Motor neuron (in vitro differentiated cells): ENCODE data around the gene SIGLECL1. TPM values are rescaled to one million over a fixed set of nuclear protein-coding genes. Genes with fewer than 3 reads are reported as not detected.

ENCODE experiments used
- ATAC-seq, 8 experiments: fragments of 200-7000 bp; cut with Tn5 transposase; replicated peaks in 6 of 8; 2 replicates each; pipeline ENCODE4 v1.8.0; 2021; ENCODE audit warnings: mild to moderate bottlenecking in 8 of 8, moderate library complexity in 8 of 8
- H3K27ac ChIP-seq, 2 donors: fragments of 250-450 bp; sonication (Bioruptor Pico); 2 replicates each; pipeline ENCODE4 v1.9.0; 2021; ENCODE audit warnings: antibody characterized with exemption in 2 of 2, mild to moderate bottlenecking in 2 of 2, moderate library complexity in 1 of 2
- H3K4me1 ChIP-seq, 2 donors: fragments of 250-450 bp; sonication (Bioruptor Pico); replicated peaks in 1 of 2; 2 replicates each; pipeline ENCODE4 v1.6.1; 2021; ENCODE audit warnings: antibody characterized with exemption in 2 of 2, mild to moderate bottlenecking in 2 of 2, moderate library complexity in 1 of 2
- H3K4me3 ChIP-seq, 5 donors: fragments of 250-450 bp; sonication (Bioruptor Pico); 2 replicates each; pipeline ENCODE4 v1.9.0; 2021; ENCODE audit warnings: antibody characterized with exemption in 5 of 5, mild to moderate bottlenecking in 5 of 5, moderate library complexity in 4 of 5
- WGBS, 10 experiments: fragments of 450-650 bp; shearing (Covaris generic); methylation state at CpG; one replicate each; pipeline ENCODE4 v1.0.0; 2022; 5-methylcytosine and 5-hydroxymethylcytosine counted together
- in situ Hi-C, 9 experiments: fragments of 400-800 bp; cut with MboI; loops; one replicate each; pipeline ENCODE4 v1.15.0; 2021; ENCODE audit warnings: low sequenced_read_pairs in 9 of 9, low pct_unique_long_range_greater_than_20kb in 2 of 9; ENCODE audit not compliant: unreplicated experiment in 9 of 9
- total RNA-seq, 8 experiments: library from RNA; unstranded; fragments of 300-600 nt; gene quantifications; 2 replicates each; pipeline versions ENCODE4 v1.2.3 to v1.2.4, GENCODE V29; 2022

The SIGLECL1 gene
- total RNA-seq, 8 experiments from 2014 or later: 0.20 to 1.1 TPM; not detected in 6

- H3K4me3 ChIP-seq: no peak overlapping the region
- H3K4me1 ChIP-seq: peaks cover 20% of the 10 kb centered on the region in 2 donors
- WGBS, 10 experiments: 0 to 33% methylated on average over 1 of the region's 1 CpG; no CpG with 5 or more reads in 8 of the 10 experiments
- no peak for ATAC-seq
- in situ Hi-C loops: no loop called here
- H3K27ac ChIP-seq: no peak overlapping the region
Measured at GRCh38 chr19:51317968-51318367, 67.1 kb downstream of the SIGLECL1 start.

Other genes starting within 250 kb of the SIGLECL1 start
- not detected for gene KLK8, start 249.5 kb upstream of the SIGLECL1 start, total RNA-seq
- gene KLK10, start 231.4 kb upstream of the SIGLECL1 start, total RNA-seq: under 1 TPM; 0.14 to 0.81 (median 0.37) TPM
- gene KLK11, start 224.5 kb upstream of the SIGLECL1 start, total RNA-seq: 1 to 10 TPM in 1 of 8 experiments, under 1 TPM in 4, not detected in 3; 0.25 to 1.5 (median 0.46) TPM
- under 1 TPM in 1 of 8 experiments, not detected in 7; 0.43 TPM for gene KLK12, start 216.1 kb upstream of the SIGLECL1 start, total RNA-seq
- 10 to 100 TPM in 1 of 8 experiments, 1 to 10 TPM in 1, under 1 TPM in 2, not detected in 4; 0.38 to 11.3 (median 1.5) TPM for gene KLK13, start 186.0 kb upstream of the SIGLECL1 start, total RNA-seq
- under 1 TPM in 5 of 8 experiments, not detected in 3; 0.16 to 0.85 (median 0.46) TPM for gene KLK14, start 168.2 kb upstream of the SIGLECL1 start, total RNA-seq
- gene CTU1, start 142.7 kb upstream of the SIGLECL1 start, total RNA-seq: 1 to 10 TPM; 1.7 to 4.0 (median 2.5) TPM
- under 1 TPM in 3 of 8 experiments, not detected in 5; 0.09 to 0.33 (median 0.21) TPM for gene SIGLEC9, start 126.2 kb upstream of the SIGLECL1 start, total RNA-seq
- gene SIGLEC7, start 108.8 kb upstream of the SIGLECL1 start, total RNA-seq: 1 to 10 TPM in 1 of 8 experiments, under 1 TPM in 2, not detected in 5; 0.20 to 1.2 (median 0.33) TPM
- 10 to 100 TPM in 1 of 8 experiments, 1 to 10 TPM in 2, under 1 TPM in 3, not detected in 2; 0.09 to 26.1 (median 2.7) TPM for gene CD33, start 26.0 kb upstream of the SIGLECL1 start, total RNA-seq
- gene IGLON5, start 60.6 kb downstream of the SIGLECL1 start, total RNA-seq: 10 to 100 TPM in 2 of 8 experiments, 1 to 10 TPM in 3, under 1 TPM in 3; 0.20 to 13.0 (median 5.7) TPM
- gene VSIG10L, start 91.1 kb downstream of the SIGLECL1 start, total RNA-seq: 1 to 10 TPM; 1.3 to 5.2 (median 2.2) TPM
- 100 to 1,000 TPM in 7 of 8 experiments, 10 to 100 TPM in 1; 64.7 to 217 (median 144) TPM for gene ETFB, start 115.3 kb downstream of the SIGLECL1 start, total RNA-seq
- 1 to 10 TPM in 7 of 8 experiments, under 1 TPM in 1; 0.36 to 4.1 (median 2.4) TPM for gene CLDND2, start 117.9 kb downstream of the SIGLECL1 start, total RNA-seq
- under 1 TPM in 1 of 8 experiments, not detected in 7; 0.27 TPM for gene NKG7, start 121.6 kb downstream of the SIGLECL1 start, total RNA-seq
- gene LIM2, start 136.9 kb downstream of the SIGLECL1 start, total RNA-seq: under 1 TPM in 1 of 8 experiments, not detected in 7; 0.38 TPM
- gene C19orf84, start 139.5 kb downstream of the SIGLECL1 start, total RNA-seq: 1 to 10 TPM in 2 of 8 experiments, under 1 TPM in 4, not detected in 2; 0.14 to 1.2 (median 0.58) TPM
- gene SIGLEC10, start 166.6 kb downstream of the SIGLECL1 start, total RNA-seq: 1 to 10 TPM in 1 of 8 experiments, under 1 TPM in 5, not detected in 2; 0.05 to 1.2 (median 0.71) TPM
- gene SIGLEC8, start 207.4 kb downstream of the SIGLECL1 start, total RNA-seq: under 1 TPM in 2 of 8 experiments, not detected in 6; 0.47 to 0.51 TPM
- gene CEACAM18, start 227.5 kb downstream of the SIGLECL1 start, total RNA-seq: not detected